ENCODE measurements around the gene TMEM94. TPM values are rescaled to one million over a fixed set of nuclear protein-coding genes. Genes with fewer than 3 reads are reported as not detected.

The TMEM94 gene
- total and polyA plus RNA-seq, 2 of the 13 experiments (the other 11 are each of a cell fraction or from before 2014, with no cell fraction given): 32.6 to 134 TPM

DNA sequence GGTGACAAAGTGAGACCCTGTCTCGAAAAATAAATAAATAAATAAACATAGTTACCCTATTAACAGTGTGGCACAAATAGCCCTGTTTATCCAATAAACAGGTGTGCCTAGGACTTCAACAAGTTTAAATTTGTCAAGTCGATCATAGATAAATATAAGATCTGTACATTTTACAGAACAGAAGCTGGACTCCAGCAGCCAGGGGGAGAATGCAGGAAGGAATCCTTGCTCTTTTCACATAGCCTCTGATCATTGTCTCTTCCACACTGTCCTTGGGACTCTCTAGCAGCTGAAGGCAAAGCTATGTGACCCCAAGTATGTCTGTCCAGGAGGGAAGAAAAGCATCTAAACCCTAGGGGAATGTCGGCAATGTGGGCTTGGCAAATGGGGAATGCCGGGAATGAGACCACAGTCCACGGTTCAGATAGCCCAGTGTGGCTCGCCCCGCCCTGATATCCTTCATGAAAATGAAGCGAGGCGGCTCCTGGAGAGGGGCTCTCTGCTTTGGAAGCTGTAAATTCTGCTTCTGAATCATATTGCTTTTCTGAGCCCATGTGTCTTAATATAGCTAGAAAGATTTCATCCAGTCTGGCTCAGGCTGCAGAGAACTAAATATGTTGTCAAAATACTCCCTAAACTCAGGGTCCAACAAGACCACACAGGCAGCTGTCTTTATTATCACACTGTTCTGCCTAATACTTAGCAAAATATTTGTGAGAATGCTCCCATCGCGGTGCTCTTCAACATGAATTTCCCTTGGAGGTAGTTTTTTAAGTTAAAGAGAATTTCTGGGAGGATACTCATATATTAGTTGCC, 26.1 kb upstream of the TMEM94 start (continued):
- TF ChIP-seq, protein P1, sequence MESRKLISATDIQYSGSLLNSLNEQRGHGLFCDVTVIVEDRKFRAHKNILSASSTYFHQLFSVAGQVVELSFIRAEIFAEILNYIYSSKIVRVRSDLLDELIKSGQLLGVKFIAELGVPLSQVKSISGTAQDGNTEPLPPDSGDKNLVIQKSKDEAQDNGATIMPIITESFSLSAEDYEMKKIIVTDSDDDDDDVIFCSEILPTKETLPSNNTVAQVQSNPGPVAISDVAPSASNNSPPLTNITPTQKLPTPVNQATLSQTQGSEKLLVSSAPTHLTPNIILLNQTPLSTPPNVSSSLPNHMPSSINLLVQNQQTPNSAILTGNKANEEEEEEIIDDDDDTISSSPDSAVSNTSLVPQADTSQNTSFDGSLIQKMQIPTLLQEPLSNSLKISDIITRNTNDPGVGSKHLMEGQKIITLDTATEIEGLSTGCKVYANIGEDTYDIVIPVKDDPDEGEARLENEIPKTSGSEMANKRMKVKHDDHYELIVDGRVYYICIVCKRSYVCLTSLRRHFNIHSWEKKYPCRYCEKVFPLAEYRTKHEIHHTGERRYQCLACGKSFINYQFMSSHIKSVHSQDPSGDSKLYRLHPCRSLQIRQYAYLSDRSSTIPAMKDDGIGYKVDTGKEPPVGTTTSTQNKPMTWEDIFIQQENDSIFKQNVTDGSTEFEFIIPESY (CRISPR knock-in tag; IDR thresholded peaks at IDR 0.05): peak; percentile 51
- TF ChIP-seq NCOR1 (IDR thresholded peaks at IDR 0.05; ENCODE audit: borderline replicate concordance, low read length): 0 out of 2 replicates have a peak, but pooled peaks have one; percentile 24
- TF ChIP-seq, protein P2, sequence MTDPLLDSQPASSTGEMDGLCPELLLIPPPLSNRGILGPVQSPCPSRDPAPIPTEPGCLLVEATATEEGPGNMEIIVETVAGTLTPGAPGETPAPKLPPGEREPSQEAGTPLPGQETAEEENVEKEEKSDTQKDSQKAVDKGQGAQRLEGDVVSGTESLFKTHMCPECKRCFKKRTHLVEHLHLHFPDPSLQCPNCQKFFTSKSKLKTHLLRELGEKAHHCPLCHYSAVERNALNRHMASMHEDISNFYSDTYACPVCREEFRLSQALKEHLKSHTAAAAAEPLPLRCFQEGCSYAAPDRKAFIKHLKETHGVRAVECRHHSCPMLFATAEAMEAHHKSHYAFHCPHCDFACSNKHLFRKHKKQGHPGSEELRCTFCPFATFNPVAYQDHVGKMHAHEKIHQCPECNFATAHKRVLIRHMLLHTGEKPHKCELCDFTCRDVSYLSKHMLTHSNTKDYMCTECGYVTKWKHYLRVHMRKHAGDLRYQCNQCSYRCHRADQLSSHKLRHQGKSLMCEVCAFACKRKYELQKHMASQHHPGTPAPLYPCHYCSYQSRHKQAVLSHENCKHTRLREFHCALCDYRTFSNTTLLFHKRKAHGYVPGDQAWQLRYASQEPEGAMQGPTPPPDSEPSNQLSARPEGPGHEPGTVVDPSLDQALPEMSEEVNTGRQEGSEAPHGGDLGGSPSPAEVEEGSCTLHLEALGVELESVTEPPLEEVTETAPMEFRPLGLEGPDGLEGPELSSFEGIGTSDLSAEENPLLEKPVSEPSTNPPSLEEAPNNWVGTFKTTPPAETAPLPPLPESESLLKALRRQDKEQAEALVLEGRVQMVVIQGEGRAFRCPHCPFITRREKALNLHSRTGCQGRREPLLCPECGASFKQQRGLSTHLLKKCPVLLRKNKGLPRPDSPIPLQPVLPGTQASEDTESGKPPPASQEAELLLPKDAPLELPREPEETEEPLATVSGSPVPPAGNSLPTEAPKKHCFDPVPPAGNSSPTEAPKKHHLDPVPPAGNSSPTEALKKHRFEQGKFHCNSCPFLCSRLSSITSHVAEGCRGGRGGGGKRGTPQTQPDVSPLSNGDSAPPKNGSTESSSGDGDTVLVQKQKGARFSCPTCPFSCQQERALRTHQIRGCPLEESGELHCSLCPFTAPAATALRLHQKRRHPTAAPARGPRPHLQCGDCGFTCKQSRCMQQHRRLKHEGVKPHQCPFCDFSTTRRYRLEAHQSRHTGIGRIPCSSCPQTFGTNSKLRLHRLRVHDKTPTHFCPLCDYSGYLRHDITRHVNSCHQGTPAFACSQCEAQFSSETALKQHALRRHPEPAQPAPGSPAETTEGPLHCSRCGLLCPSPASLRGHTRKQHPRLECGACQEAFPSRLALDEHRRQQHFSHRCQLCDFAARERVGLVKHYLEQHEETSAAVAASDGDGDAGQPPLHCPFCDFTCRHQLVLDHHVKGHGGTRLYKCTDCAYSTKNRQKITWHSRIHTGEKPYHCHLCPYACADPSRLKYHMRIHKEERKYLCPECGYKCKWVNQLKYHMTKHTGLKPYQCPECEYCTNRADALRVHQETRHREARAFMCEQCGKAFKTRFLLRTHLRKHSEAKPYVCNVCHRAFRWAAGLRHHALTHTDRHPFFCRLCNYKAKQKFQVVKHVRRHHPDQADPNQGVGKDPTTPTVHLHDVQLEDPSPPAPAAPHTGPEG (CRISPR knock-in tag; IDR thresholded peaks at IDR 0.05): no peak
- peak; percentile 68 for TF ChIP-seq PHF21A (CRISPR knock-in tag; IDR thresholded peaks at IDR 0.05)
- 0 out of 2 replicates have a peak, but pooled peaks have one; percentile 28 for TF ChIP-seq ZNF564 (CRISPR knock-in tag; IDR thresholded peaks at IDR 0.05)
- peak; percentile 65; the same call in 1 of the 2 replicates for TF ChIP-seq ELF3 (CRISPR knock-in tag; IDR thresholded peaks at IDR 0.05)
- no peak for TF ChIP-seq ZNF234 (CRISPR knock-in tag; conservative IDR thresholded peaks at IDR 0.05)
- TF ChIP-seq, protein P3, sequence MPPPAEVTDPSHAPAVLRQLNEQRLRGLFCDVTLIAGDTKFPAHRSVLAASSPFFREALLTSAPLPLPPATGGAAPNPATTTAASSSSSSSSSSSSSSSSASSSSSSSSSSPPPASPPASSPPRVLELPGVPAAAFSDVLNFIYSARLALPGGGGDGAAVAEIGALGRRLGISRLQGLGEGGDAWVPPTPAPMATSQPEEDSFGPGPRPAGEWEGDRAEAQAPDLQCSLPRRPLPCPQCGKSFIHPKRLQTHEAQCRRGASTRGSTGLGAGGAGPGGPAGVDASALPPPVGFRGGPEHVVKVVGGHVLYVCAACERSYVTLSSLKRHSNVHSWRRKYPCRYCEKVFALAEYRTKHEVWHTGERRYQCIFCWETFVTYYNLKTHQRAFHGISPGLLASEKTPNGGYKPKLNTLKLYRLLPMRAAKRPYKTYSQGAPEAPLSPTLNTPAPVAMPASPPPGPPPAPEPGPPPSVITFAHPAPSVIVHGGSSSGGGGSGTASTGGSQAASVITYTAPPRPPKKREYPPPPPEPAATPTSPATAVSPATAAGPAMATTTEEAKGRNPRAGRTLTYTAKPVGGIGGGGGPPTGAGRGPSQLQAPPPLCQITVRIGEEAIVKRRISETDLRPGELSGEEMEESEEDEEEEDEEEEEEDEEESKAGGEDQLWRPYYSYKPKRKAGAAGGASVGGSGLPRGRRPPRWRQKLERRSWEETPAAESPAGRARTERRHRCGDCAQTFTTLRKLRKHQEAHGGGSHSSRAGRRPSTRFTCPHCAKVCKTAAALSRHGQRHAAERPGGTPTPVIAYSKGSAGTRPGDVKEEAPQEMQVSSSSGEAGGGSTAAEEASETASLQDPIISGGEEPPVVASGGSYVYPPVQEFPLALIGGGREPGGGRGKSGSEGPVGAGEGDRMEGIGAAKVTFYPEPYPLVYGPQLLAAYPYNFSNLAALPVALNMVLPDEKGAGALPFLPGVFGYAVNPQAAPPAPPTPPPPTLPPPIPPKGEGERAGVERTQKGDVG (CRISPR knock-in tag; IDR thresholded peaks at IDR 0.05; ENCODE audit: borderline replicate concordance): no peak
- TF ChIP-seq ZNF264 (CRISPR knock-in tag; IDR thresholded peaks at IDR 0.05): peak; percentile 67; the same call in 1 of the 2 replicates
- no peak for TF ChIP-seq FLYWCH1 (CRISPR knock-in tag; IDR thresholded peaks at IDR 0.05)
- TF ChIP-seq, protein P4, sequence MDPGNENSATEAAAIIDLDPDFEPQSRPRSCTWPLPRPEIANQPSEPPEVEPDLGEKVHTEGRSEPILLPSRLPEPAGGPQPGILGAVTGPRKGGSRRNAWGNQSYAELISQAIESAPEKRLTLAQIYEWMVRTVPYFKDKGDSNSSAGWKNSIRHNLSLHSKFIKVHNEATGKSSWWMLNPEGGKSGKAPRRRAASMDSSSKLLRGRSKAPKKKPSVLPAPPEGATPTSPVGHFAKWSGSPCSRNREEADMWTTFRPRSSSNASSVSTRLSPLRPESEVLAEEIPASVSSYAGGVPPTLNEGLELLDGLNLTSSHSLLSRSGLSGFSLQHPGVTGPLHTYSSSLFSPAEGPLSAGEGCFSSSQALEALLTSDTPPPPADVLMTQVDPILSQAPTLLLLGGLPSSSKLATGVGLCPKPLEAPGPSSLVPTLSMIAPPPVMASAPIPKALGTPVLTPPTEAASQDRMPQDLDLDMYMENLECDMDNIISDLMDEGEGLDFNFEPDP (CRISPR knock-in tag; conservative IDR thresholded peaks at IDR 0.05): no peak
- no peak for TF ChIP-seq ATF7-NPFF (CRISPR knock-in tag; IDR thresholded peaks at IDR 0.05; ENCODE audit: low read depth)
- TF ChIP-seq, protein P5, sequence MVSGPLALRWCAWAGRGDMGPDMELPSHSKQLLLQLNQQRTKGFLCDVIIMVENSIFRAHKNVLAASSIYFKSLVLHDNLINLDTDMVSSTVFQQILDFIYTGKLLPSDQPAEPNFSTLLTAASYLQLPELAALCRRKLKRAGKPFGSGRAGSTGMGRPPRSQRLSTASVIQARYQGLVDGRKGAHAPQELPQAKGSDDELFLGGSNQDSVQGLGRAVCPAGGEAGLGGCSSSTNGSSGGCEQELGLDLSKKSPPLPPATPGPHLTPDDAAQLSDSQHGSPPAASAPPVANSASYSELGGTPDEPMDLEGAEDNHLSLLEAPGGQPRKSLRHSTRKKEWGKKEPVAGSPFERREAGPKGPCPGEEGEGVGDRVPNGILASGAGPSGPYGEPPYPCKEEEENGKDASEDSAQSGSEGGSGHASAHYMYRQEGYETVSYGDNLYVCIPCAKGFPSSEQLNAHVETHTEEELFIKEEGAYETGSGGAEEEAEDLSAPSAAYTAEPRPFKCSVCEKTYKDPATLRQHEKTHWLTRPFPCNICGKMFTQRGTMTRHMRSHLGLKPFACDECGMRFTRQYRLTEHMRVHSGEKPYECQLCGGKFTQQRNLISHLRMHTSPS (CRISPR knock-in tag; IDR thresholded peaks at IDR 0.05; ENCODE audit: low read depth): peak; percentile 65; the same call in 1 of the 2 replicates

Measured in HepG2 (cell line).